GM18517 (cell line): ENCODE results near the gene RYR3.

ENCODE experiments used
- ATAC-seq: cut with Tn5 transposase; IDR thresholded peaks from one replicate; pipeline ENCODE4 v1.9.1; 2021; ENCODE audit warnings: mild to moderate bottlenecking, moderate library complexity; ENCODE audit not compliant: unreplicated experiment

RYR3 gene

DNA sequence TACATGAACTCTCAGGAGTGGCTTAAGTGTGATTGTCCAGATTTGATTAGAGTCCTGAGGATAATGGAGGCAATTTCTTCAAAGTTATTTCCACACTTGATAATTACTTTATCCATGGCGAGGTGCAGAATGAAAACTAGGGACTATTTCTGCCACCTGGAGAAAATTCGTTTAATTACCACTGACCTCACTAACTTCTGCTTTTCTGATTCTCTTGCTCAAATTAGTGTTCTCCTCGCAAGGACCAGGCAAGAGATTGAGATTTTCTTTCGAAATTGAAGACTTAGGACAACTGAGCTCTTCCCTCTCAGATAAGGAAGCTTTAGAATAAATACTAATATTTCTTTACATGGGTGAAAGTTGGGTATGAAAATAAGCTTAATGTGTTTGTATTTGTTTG lies 135.2 kb downstream of the RYR3 start:
- ATAC-seq = no peak

DNA sequence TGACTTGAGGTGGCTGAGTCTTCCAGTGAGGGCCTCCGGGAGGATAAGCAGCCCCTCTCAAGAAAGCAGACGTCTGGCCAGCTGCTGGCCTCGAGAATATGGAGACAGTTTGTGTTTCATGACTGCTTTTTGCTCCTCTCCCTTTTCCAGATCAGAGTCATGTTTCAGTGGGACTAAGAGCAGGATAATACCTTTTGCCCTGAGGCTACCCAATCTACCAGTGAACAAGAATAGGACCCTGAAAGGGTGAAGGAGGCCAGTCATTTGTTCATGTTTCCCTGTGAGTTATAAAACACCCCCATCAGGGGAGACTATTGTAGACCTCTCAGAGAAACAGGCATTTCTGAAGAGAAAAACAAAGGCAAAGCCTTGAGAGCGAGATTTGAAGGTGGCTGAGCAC lies 137.4 kb downstream of the RYR3 start:
- ATAC-seq = no peak

DNA sequence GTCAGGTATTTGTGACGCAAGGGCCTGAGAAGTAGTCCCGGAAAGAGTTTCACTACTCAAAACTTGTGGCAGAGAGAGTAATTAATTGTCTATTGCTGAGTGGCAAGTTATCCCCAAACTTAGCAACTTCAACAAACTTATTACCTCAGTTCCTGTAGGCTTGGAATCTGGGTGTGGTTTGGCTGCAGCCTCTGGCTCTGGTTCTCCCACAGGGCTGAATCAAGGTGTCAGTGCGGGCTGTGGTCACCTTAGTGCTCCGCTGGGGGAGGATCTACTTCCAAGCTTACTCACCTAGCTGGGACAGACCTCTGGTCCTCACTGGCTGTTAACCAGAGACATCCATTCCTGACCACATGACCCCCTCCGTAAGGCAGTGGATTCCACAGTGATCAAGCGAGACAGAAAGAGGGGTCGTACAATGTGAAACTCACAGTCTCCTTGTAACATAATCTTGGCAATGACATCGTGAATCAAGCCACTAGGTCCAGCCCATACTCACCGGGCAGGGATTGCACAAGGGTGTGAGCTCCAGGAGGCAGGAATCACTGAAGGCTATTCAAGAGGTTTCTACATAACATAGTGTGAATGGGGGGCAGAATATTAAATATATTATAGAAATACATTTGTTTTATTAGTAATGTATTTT lies 138.3 kb downstream of the RYR3 start:
- ATAC-seq = no peak

DNA sequence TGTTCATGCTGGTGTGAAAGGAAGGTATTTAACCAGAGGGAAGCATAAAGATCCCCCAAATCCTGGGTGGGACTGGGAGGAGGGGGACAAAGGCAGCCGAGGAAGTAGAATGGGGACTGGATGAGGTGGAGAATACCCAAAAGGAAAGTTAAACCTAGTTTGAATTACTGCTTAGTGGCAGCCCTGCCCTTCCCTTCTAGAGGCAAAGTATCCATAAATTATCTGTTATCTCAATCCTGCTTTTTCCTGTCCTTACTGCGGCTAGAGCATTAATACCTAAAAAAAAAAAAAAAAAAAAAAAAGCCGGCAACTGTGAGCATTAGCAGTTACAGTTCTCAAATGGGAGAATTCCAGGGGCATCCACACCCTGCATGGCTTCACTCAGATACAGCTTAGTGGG lies 139.0 kb downstream of the RYR3 start:
- no peak for ATAC-seq

DNA sequence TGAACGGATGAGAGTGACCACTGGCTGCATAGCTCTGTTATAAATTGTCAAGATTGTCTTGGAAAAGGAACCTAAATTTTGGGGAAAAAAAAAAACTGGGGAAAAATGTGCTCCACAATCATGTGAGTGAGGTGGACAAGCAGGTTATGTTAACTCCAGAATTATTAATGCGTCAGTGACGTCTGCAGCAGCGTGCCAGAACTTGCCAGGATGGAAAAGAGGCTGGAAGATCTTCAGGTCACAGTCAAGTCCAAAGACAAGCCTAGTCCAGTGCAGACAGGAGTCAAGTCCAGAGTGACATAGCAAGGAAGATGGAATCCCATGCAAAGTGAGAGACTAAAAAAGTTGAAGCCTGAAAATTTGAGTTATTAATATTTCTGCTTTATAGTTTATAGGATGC lies 140.6 kb downstream of the RYR3 start:
- ATAC-seq = no peak

DNA sequence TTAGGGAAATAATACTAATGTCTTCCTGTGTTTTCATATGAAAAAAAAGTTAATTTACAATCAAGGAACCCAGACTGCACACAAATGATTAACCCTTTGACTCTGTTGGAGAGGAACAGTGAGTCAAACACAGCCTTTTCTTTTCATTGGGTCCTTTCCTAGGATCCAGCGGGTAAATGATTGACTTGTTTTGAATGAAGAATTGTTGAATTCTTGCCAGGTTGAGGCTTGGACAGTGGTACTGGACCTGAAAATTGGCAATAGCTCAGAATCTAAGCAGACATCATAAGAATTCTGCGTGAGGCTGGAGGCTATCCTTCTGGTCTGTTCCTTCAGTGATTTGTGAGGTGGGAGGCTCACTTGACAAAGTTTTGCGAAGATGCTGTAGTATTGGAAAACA lies 143.0 kb downstream of the RYR3 start:
- no peak for ATAC-seq

DNA sequence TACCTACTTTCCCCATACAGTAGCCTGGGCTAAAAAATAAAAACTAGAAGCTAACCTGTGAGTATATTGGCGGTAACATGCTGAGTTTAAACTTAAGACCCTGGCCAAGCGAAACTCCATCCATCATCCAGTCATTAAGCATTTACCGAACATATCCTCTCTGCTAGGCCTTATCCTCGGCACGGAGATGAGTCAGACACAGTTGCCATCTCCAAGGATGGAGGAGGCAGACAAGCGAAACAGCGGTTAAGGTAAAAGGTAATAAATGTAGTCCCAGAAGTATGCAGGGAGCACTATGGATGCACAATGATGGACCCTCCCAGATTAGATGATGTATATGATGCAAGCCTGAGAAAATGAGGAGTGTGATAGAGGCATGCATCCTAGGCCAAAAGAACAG lies 143.6 kb downstream of the RYR3 start:
- no peak for ATAC-seq

DNA sequence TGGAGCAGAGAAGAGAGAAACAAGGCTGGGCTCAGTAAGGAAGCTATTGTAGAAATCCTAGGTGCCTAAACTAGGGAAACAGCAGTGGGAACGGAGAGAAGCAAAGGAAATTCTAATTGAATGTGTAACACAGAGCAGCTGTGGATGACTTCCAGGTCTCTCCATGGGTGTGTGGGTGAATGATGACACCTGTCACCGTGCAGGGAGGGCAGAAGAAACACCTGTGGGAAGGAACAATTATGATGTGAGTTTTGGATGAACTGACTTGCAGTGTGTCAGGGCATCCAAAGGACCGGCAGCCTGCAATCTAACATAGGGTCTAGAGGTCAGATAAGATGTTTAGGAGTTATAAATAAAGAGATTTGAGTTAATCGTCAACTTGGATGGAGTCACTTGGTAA lies 144.2 kb downstream of the RYR3 start:
- no peak for ATAC-seq

DNA sequence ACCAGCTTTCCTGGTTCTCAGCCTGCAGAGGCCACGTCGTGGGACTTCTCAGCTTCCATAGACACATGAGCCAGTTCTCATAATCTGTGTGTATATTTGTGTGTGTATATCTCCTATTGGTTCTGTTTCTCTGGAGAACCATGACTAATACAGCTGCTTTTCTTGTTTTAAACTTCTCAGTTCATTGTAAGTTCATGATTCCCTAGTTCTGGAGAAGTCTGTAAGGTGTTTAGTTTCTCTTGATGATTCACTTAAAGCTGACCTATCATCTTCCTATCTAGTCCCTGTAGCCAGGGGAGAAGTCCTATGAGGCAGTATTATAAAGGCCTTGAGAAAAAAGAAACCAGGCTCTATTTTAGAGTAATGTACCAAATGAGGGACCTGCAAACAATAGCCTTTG lies 147.7 kb downstream of the RYR3 start:
- ATAC-seq = no peak

DNA sequence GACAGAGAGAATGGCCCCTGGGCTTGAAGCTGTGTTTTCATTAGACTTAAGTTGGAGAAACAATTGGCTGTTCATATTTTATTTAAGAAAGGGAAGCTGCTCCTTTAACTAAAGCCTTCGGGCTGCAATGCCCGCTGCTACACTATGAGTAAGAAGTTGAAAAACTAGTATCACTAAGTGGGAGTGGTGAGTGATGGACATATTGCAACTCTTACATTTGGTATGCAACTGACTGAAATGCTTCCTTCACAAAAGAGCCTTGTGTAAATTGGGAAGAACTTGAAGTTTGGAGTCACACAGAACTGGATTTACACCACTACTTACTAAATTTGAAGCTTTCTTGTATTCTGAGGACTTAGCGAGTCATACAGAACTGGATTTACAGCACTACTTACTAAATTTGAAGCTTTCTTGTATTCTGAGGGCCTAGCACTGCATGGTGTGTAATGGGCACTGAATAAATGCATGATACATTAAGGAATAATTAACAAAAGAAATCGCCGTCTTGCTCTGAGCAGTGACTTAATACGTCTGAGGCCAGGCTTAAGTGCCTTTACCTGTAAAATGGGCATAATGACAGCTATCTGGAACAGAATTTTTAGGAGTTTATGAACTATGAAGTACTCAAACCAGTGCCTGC lies 149.5 kb downstream of the RYR3 start:
- ATAC-seq = no peak

DNA sequence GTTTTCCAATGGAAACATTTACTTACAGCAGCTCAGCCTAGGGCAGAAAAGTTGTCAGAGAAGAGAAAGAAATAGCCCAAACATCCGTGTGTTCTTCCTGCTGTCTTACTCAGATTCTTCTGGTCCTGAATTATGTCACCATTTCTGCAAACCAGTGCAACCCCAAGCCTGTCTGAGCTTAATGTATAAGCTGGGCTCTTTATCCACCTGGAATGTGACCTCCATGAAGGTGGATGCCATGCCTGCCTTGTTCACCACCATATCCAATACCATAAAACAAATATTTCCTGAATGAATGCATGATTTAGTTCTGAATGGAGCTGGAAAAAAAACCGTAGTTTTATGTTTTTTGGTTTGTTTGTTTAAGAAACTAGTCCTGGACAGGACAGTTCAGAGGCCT lies 150.9 kb downstream of the RYR3 start:
- ATAC-seq = no peak

DNA sequence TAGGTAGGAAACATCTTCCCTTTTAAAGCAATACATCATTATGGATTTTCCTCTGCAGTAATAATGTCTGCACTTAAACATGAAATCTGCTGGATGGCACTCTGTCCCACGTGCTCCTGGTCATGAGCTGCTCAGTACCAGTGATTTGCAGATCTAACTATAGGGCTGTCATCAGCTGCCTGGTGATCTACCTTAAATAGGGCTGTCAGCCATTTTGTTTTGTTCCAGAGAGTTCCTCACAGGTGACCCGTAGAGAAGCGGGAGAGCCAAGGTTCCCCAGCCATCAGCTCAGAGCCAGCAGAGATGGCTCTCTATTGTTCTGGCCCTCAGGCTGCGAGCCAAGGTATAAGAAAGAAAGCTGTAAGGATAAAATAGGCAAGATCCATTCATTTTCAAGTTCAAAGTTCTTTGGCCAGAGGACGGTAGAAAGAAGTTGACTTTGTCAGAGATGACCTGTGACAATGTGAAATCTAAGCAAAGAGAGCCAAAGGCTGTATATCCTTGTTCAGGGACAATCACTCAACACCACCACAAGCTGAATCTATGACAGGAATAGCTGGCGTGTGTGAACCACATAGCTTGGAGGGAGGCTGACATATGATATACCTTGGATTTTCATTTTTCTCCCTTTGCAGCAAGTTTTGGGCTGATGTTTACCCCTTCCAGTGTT lies 156.5 kb downstream of the RYR3 start:
- no peak for ATAC-seq

DNA sequence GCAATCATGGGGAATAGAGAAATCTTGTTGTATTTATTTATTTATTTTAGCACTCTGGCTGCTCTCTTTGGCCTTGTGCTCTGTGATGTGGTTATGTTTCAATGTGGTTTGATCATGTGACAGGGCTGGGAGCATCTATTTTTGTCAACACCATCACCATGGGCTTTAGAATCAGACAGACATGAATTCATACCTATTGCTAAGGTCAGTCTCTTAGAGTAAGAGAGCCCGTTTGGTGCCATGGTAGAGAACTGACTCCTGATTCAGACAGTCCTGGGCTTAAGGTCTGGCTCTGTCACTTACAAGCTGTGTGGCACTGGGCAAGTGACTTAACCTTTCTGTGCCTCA lies 157.0 kb downstream of the RYR3 start:
- ATAC-seq = no peak

DNA sequence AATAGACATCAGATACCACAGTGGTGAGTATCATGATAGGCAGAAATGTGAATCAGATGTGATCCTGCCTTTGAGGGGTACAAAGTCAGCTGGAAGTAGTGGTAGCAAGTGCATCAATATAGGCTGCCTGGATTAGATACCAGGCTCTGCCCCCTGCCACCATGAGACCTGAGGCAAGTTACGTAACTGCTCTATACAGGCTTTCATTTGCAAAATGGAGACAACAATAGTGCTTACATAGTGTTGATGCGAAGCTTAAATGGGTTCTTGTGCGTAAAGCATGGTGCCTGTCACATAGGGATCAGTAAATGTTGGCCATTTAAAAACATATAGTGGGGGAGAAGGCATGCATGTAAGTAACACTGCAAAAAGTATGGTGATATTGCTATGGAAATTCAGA lies 158.0 kb downstream of the RYR3 start:
- ATAC-seq = no peak

DNA sequence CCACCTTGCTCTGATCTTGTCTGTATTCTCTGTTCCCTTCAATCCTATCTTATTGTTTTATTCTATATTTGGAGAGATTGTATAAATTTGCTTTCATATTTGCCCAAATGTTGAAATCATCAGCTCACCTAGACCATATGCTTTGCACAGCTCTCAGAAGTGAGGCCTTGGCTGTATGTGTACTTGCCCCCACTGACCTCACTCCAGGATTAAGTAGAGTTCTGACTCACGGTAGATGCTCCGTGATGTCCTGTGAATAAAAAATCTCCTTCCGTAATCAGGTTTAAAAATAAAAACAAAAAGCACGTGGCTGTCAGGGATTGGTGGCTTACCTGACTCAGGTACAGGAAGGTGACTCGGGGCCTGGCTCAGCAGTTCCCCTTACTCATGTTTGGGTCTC lies 162.2 kb downstream of the RYR3 start:
- ATAC-seq = no peak

DNA sequence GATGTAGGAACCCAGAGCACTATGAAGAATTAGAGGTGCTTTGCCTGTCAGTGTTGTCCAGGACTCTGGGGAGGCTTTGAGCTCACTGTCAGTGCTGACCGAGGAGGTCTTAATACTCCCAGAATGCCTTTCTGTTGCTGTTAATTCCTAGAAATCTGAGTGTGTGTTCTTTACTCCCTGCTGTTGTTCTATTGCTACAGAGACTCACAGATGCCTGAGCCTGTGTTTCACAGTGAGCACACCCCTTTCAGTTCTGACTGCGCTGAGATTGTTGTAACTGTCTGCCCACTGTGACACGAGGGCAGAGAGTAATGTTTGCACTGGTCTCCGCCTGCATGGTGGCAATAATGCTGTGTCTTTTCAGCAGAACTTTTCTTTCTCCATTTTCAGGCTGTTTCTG lies 162.9 kb downstream of the RYR3 start:
- ATAC-seq = no peak

DNA sequence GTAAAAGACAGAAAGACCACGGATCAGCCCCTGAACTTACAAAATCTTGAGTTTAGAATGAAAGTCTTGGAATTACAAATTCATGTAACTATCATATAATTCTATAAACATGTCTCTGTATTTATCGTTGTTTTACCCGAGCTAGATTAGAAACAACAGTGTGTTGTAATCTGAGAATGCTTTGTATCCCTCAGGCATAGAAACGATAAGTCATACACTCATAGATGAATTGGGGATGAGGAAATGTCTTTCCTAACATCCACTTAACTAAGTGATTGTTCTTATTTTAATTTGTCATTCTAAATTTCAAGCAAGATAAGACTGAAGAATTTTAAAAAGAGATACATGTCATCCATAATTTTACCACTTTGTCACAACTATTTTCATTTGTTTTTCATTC lies 165.3 kb downstream of the RYR3 start:
- no peak for ATAC-seq

DNA sequence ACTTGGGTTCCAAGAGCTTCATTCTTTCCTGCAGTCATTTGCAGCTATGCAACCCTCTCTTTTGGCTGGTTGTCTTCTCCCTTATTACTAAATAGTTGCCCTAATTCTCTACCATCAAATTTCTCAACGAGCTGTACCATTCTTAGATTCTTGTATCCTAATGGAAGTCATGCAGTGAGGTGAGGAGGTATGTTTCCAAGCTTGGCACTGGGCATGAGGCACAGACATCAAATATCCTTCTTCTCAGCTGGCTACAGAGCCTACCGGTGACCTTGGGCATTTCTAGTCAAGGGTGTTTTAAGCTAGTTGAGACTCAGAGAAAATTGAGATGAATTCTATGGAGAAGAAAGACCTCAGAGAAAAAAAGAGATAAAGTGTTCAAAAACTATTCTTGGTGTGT lies 166.1 kb downstream of the RYR3 start:
- no peak for ATAC-seq

DNA sequence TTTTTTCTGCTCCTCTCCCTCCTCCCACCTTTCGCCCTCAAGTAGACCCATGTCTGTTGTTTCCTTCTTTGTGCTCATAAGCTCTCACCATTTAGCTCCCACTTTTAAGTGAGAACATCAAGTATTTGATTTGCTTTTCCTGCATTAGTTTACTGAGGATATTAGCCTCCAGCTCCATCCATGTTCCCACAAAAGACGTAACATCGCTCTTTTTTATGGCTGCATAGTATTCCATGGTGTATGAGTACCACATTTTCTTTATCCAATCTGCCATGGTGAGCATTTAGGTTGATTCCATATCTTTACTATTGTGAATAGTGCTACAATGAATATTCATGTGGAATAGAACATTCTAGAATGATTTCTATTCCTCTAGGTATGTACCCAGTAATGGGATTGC lies 178.6 kb downstream of the RYR3 start:
- no peak for ATAC-seq

DNA sequence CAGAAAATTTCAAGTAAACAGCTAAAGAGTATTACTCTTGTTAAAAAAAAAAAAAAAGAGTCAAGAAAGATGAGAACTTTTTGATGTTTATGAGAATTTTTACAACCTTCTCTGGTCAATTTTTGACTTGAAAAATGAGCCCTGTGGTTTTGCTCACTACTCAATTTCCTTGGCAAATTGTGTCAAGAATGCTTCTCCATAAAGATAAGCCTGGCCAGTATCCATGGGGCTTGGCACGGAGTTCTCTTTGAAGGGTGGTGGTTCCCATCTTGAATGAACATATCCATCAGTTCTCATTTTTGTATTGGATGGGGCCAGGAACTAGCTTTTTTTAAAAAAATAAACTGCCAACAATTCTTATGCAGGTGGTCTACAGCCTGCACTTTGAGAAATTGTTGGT lies 179.9 kb downstream of the RYR3 start:
- ATAC-seq = no peak

DNA sequence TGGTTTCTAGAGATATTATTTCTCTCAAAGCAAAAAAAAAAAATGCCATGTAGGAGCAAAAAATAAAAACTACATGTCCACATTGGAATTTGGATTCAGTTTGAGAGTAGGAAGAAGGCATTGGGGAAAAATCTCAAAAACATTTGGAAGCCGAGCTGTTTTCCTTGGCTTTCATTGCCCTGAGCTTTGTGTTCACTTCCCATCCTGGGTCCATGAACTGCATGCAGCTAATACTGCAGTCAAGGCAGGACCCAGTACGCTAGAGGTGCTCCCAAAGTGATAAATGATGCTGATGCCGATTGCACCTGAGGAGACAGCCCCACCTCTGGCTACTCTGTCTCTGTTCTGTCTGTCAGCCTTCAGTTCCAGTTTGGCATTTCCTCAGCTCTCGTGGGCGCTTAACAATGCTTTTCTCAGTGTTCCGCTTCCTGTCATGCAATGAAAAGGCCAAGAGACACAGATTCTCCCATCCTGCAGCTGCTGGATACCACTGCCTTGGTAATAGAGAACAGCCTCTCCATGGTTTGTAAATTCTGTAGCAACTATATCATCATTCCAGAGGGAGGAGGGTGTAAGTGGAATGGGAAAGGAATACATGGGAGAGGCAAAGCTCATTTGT lies 181.8 kb downstream of the RYR3 start:
- ATAC-seq = no peak

DNA sequence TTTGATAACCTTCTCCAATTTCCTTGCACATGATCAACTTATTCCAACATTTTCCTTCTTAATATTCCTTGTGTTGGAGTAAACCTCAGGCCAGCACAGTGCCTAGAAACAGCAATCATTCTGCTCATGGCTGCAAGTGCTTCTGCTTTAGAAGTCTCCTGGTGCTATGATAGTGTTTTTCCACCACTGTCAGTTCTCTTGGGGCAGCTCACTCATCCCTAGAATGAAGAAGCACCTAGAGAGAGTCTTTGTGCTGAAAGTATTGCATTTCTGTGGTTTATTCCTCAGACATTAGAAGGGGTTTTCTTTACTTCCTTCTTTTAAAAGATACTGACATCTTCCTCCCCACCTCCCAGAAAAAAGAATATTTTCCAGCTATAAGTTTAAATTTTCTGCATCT lies 183.5 kb downstream of the RYR3 start:
- ATAC-seq = no peak
